Measurements from ENCODE around the gene SLC22A12.

SLC22A12 gene

DNA sequence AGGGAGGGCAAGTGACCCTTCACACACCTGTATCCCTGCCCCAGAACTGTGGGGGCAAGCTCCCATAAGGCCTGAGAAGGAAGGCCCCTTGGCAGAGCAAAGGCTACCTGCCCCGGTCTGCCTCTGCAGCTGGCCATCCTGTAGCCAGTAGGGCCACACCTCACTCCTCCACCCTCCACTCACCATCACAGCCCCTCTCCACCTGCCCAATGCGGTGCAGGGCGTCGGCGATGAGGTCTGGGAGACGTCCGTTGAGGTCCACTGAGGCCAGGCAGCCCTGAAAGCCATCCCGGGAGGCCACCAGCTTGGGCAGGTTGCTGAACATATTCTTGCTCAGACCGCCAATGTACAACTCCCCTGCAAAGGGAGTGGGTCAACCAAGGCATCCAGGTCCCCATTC lies 57.5 kb downstream of the SLC22A12 start:
- no peak overlapping the region for H3K4me3 ChIP-seq (ENCODE audit: low read depth, low read length)
- no peak for DNase-seq (ENCODE audit: low read depth)
- TF ChIP-seq, protein P1, sequence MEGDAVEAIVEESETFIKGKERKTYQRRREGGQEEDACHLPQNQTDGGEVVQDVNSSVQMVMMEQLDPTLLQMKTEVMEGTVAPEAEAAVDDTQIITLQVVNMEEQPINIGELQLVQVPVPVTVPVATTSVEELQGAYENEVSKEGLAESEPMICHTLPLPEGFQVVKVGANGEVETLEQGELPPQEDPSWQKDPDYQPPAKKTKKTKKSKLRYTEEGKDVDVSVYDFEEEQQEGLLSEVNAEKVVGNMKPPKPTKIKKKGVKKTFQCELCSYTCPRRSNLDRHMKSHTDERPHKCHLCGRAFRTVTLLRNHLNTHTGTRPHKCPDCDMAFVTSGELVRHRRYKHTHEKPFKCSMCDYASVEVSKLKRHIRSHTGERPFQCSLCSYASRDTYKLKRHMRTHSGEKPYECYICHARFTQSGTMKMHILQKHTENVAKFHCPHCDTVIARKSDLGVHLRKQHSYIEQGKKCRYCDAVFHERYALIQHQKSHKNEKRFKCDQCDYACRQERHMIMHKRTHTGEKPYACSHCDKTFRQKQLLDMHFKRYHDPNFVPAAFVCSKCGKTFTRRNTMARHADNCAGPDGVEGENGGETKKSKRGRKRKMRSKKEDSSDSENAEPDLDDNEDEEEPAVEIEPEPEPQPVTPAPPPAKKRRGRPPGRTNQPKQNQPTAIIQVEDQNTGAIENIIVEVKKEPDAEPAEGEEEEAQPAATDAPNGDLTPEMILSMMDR (IDR thresholded peaks at IDR 0.05; ENCODE audit: insufficient read depth, low read depth, low read length, missing control alignments), result no peak

GRCh38 chr11:64649291-64649697 lies 58.3 kb downstream of the SLC22A12 start:
- H3K4me3 ChIP-seq (ENCODE audit: low read depth, low read length), result no peak overlapping the region
- peak; percentile 24 for DNase-seq (ENCODE audit: low read depth)
- TF ChIP-seq, protein P1 (IDR thresholded peaks at IDR 0.05; ENCODE audit: insufficient read depth, low read depth, low read length, missing control alignments), result peak; percentile 44

DNA sequence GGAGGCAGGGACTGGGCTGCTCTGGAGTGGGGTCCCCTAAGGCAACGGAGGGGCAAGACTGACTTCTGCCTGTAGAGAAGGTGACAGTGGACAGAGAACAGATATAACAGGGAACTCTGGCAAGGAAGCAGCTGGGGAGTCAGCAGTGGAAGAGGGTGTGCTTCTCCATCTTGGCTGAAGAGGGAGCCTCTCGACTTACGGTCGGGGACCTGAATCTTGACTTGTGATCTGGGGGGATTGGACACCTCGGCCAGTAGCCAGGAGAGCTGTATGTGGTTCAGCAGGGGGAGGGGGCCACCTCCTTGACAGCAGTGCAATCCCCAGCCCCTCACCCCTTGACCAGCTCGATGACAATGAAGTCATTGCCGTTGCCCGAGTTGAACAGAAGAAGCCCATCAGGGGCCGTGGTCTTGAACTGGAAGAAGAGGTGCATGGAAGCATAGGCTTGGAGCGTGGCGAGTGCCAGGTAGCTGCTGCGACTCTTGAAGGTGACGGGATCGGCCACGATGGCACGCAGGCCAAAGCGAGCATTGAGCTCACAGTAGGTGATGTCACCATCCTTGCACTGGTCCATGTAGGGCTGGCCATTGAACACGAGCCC lies 60.0 kb downstream of the SLC22A12 start:
- DNase-seq (ENCODE audit: low read depth), result peak; percentile 35
- TF ChIP-seq, protein P1 (IDR thresholded peaks at IDR 0.05; ENCODE audit: insufficient read depth, low read depth, low read length, missing control alignments), result peak; percentile 57

More for the DNA sequence above, 60.0 kb downstream of the SLC22A12 start:
- no peak overlapping the region for H3K4me3 ChIP-seq (ENCODE audit: low read depth, low read length)
